ENCODE measurements around the gene DHRS2. TPM values are rescaled to one million over a fixed set of nuclear protein-coding genes. Genes with fewer than 3 reads are reported as not detected.

DHRS2 gene
- polyA plus RNA-seq, 1 donor from 2014 or later: 1.3 TPM

- Histone ChIP-seq H3K9me2 (ENCODE audit: insufficient read depth, low read length) (no peaks in the 10 kb centered on the region), H3K79me2 (replicated peaks; ENCODE audit: insufficient read depth, low read length) (no peaks in the 10 kb centered on the region), H3K27ac (ENCODE audit: low read length) (no peak overlapping the region), H3K4me2 (ENCODE audit: low read length) (no peak overlapping the region), H3F3A (ENCODE audit: insufficient read depth, low read length, poor library complexity, severe bottlenecking) (no peaks in the 10 kb centered on the region), H3K27me3 (ENCODE audit: insufficient read depth, low read depth, low read length) (no peaks in the 10 kb centered on the region), H2AFZ (ENCODE audit: low read depth, low read length) (no peak overlapping the region), H3K36me3 (ENCODE audit: insufficient read depth, low read length) (no peaks in the 10 kb centered on the region), H4K20me1 (ENCODE audit: insufficient read depth) (no peaks in the 10 kb centered on the region), H3K4me3 (ENCODE audit: low read length) (no peak overlapping the region), H3K9ac (ENCODE audit: low read length) (no peak overlapping the region), H3K9me3 (ENCODE audit: low read length) (peaks cover 11% of the 10 kb centered on the region)
- TF ChIP-seq CTCF (IDR thresholded peaks at IDR 0.05; ENCODE audit: poor library complexity, severe bottlenecking): no peak
- no peak for TF ChIP-seq SMC3 (conservative IDR thresholded peaks at IDR 0.05; ENCODE audit: poor library complexity)
- TF ChIP-seq TAF1 (IDR thresholded peaks at IDR 0.05; ENCODE audit: low read depth): no peak
- no peak for TF ChIP-seq RAD21 (conservative IDR thresholded peaks at IDR 0.05)
- TF ChIP-seq EP300 (conservative IDR thresholded peaks at IDR 0.05; ENCODE audit: poor library complexity, severe bottlenecking): no peak
- TF ChIP-seq REST (IDR thresholded peaks at IDR 0.05; ENCODE audit: borderline replicate concordance): no peak
- TF ChIP-seq EZH2 (IDR thresholded peaks at IDR 0.05; ENCODE audit: borderline replicate concordance, insufficient read depth, low read length, poor library complexity, severe bottlenecking): no peak
- TF ChIP-seq MXI1 (conservative IDR thresholded peaks at IDR 0.05; ENCODE audit: poor library complexity, severe bottlenecking): no peak
- TF ChIP-seq POLR2AphosphoS5 (IDR thresholded peaks at IDR 0.05): no peak
These were observed 13.2 kb upstream of the DHRS2 start for GRCh38 chr14:23622990-23623389.

GRCh38 chr14:23623962-23624361, 12.2 kb upstream of the DHRS2 start:
- Histone ChIP-seq H3K4me3 (ENCODE audit: low read length) (no peak overlapping the region), H3K79me2 (replicated peaks; ENCODE audit: insufficient read depth, low read length) (no peaks in the 10 kb centered on the region), H3K4me2 (ENCODE audit: low read length) (no peak overlapping the region), H3K27ac (ENCODE audit: low read length) (no peak overlapping the region), H3K9me2 (ENCODE audit: insufficient read depth, low read length) (no peaks in the 10 kb centered on the region), H3F3A (ENCODE audit: insufficient read depth, low read length, poor library complexity, severe bottlenecking) (no peaks in the 10 kb centered on the region), H3K27me3 (ENCODE audit: insufficient read depth, low read depth, low read length) (no peaks in the 10 kb centered on the region), H2AFZ (ENCODE audit: low read depth, low read length) (no peak overlapping the region), H3K9me3 (ENCODE audit: low read length) (peaks cover 11% of the 10 kb centered on the region), H3K36me3 (ENCODE audit: insufficient read depth, low read length) (no peaks in the 10 kb centered on the region), H3K9ac (ENCODE audit: low read length) (no peak overlapping the region), H4K20me1 (ENCODE audit: insufficient read depth) (no peaks in the 10 kb centered on the region)
- no peak for TF ChIP-seq POLR2AphosphoS5 (IDR thresholded peaks at IDR 0.05)
- no peak for TF ChIP-seq EZH2 (IDR thresholded peaks at IDR 0.05; ENCODE audit: borderline replicate concordance, insufficient read depth, low read length, poor library complexity, severe bottlenecking)
- no peak for TF ChIP-seq TAF1 (IDR thresholded peaks at IDR 0.05; ENCODE audit: low read depth)
- TF ChIP-seq RAD21 (conservative IDR thresholded peaks at IDR 0.05): no peak
- TF ChIP-seq EP300 (conservative IDR thresholded peaks at IDR 0.05; ENCODE audit: poor library complexity, severe bottlenecking): no peak
- no peak for TF ChIP-seq MXI1 (conservative IDR thresholded peaks at IDR 0.05; ENCODE audit: poor library complexity, severe bottlenecking)
- no peak for TF ChIP-seq CTCF (IDR thresholded peaks at IDR 0.05; ENCODE audit: poor library complexity, severe bottlenecking)
